SKM-1 treated with dmso at 0.1 percent for 144 hours (cell line): ENCODE data around the gene ANKRD12.
"Not testable (repeated sequence)": the region's sequence is repeated elsewhere in the genome, so short reads cannot be mapped to it uniquely, and the experiment has no call there.

Experiments
- DNase-seq: peaks from one replicate; lab custom pipeline; 2025; ENCODE audit not compliant: unreplicated experiment; lab: John Stamatoyannopoulos, UW

Gene ANKRD12

GRCh38 chr18:9226463-9226862 lies 89.9 kb downstream of the ANKRD12 start:
- DNase-seq: no peak

GRCh38 chr18:9231852-9232486 lies 95.4 kb downstream of the ANKRD12 start:
- DNase-seq: no peak

- no peak for DNase-seq
Measured at GRCh38 chr18:9232977-9233376, 96.4 kb downstream of the ANKRD12 start.

- DNase-seq: no peak
Measured at GRCh38 chr18:9233771-9234440, 97.3 kb downstream of the ANKRD12 start.

- no peak for DNase-seq
Measured at GRCh38 chr18:9234528-9234927, 97.9 kb downstream of the ANKRD12 start.

GRCh38 chr18:9237981-9238380 lies 101.4 kb downstream of the ANKRD12 start:
- DNase-seq: no peak

GRCh38 chr18:9239720-9240119 lies 103.1 kb downstream of the ANKRD12 start:
- DNase-seq: no peak

- no peak for DNase-seq
Measured at GRCh38 chr18:9240270-9240669, 103.7 kb downstream of the ANKRD12 start.

GRCh38 chr18:9243029-9243428 lies 106.4 kb downstream of the ANKRD12 start:
- DNase-seq: no peak

- DNase-seq: no peak
Measured at GRCh38 chr18:9244376-9244775, 107.8 kb downstream of the ANKRD12 start.

GRCh38 chr18:9248661-9249060 lies 112.1 kb downstream of the ANKRD12 start:
- DNase-seq: no peak

- no peak for DNase-seq
Measured at GRCh38 chr18:9249254-9249653, 112.7 kb downstream of the ANKRD12 start.

- DNase-seq: no peak
Measured at GRCh38 chr18:9259173-9259572, 122.6 kb downstream of the ANKRD12 start.

- no peak for DNase-seq
Measured at GRCh38 chr18:9260388-9261380, 124.1 kb downstream of the ANKRD12 start.

GRCh38 chr18:9263264-9263663 lies 126.7 kb downstream of the ANKRD12 start:
- no peak for DNase-seq

GRCh38 chr18:9264797-9265196 lies 128.2 kb downstream of the ANKRD12 start:
- DNase-seq: not testable (repeated sequence)

GRCh38 chr18:9273221-9273620 lies 136.6 kb downstream of the ANKRD12 start:
- no peak for DNase-seq

GRCh38 chr18:9275890-9276289 lies 139.3 kb downstream of the ANKRD12 start:
- no peak for DNase-seq

GRCh38 chr18:9278028-9278427 lies 141.4 kb downstream of the ANKRD12 start:
- DNase-seq: no peak

- DNase-seq: no peak
Measured at GRCh38 chr18:9280849-9281248, 144.3 kb downstream of the ANKRD12 start.

GRCh38 chr18:9281780-9282179 lies 145.2 kb downstream of the ANKRD12 start:
- no peak for DNase-seq

- DNase-seq: no peak
Measured at GRCh38 chr18:9283791-9284190, 147.2 kb downstream of the ANKRD12 start.
